ENCODE data around the gene ISL2. TPM values are rescaled to one million over a fixed set of nuclear protein-coding genes. Genes with fewer than 3 reads are reported as not detected.
A peak's percentile ranks its signal among the peaks of the same experiment; 100 is the strongest.

Gene ISL2
- polyA plus RNA-seq, 1 experiment = 7.7 TPM

DNA sequence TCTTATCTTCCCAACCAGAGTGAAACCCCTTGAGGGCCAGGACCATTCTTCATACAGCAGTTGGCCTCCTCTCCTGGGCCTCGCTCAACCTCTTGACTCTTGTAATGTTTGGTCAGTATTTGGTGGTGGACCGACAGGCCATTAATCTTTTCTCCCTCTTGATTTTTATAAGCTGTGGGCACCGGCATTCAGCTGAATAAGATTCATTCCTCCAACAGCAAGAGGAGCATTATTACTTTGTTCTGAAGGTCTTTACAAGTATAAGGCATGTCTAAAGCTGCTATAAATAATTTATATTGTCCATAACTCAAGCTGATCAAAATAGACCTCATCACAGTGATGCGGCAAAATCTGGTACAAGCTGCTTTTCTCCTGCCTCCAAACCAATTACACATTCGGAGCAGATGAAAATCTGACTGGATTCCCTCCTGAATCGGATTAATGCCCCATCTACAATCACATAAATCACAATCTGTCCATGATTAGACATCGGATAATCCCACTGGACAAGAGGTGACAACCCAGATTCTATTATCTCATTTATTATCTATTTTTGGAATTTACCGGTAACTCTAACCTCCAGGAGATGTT is 8.4 kb upstream of the ISL2 start:
- no peak for DNase-seq (ENCODE audit: low read depth)
- Histone ChIP-seq H3K27me3 (ENCODE audit: control insufficient read depth, insufficient read depth, low read length) (no peaks in the 10 kb centered on the region; the same call in 1 of the 2 replicates), H3K4me3 (ENCODE audit: low read depth, low read length) (no peak overlapping the region), H3K36me3 (ENCODE audit: control insufficient read depth, insufficient read depth, low read length) (no peaks in the 10 kb centered on the region)
- POLR2A ChIA-PET = no interaction called here
- TF ChIP-seq, protein P1, sequence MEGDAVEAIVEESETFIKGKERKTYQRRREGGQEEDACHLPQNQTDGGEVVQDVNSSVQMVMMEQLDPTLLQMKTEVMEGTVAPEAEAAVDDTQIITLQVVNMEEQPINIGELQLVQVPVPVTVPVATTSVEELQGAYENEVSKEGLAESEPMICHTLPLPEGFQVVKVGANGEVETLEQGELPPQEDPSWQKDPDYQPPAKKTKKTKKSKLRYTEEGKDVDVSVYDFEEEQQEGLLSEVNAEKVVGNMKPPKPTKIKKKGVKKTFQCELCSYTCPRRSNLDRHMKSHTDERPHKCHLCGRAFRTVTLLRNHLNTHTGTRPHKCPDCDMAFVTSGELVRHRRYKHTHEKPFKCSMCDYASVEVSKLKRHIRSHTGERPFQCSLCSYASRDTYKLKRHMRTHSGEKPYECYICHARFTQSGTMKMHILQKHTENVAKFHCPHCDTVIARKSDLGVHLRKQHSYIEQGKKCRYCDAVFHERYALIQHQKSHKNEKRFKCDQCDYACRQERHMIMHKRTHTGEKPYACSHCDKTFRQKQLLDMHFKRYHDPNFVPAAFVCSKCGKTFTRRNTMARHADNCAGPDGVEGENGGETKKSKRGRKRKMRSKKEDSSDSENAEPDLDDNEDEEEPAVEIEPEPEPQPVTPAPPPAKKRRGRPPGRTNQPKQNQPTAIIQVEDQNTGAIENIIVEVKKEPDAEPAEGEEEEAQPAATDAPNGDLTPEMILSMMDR (IDR thresholded peaks at IDR 0.05; ENCODE audit: insufficient read depth, low read depth, low read length) = no peak
- CTCF ChIA-PET = interaction anchor here (1.2 to 4.2 kb wide), 3 partner anchors 11 to 142 kb away, joined by 7 to 32 read pairs (median 31); no protein-coding TSS in a partner anchor

DNA sequence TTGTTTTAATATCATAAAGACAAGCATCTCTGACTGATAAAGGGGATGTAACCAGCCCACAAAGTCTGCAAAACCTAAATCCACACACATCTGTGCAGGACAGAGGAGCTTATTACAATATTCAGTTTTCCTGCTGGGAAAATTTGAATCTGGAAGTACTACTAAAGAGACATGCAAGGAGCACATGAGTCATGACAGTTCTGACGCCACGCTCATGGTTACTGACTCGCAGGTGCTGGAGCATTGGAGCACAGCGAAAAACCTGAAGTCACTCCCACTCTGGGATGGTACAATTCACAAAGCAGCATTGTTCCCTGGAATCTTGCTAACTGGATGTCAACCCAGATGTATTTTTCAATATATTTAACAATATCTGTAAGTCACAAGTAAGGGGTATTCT is 7.6 kb upstream of the ISL2 start:
- TF ChIP-seq, protein P1 (IDR thresholded peaks at IDR 0.05; ENCODE audit: insufficient read depth, low read depth, low read length) = no peak
- ChIA-PET POLR2A (no interaction called here), CTCF (interaction anchor here (0.6 to 4.2 kb wide), 8 partner anchors 12 to 604 kb away, joined by 3 to 32 read pairs (median 6); no protein-coding TSS in a partner anchor)
- H3K4me3 ChIP-seq (ENCODE audit: low read depth, low read length) = no peak overlapping the region
- H3K27me3 ChIP-seq (ENCODE audit: control insufficient read depth, insufficient read depth, low read length) = no peaks in the 10 kb centered on the region
- no peak for DNase-seq (ENCODE audit: low read depth)
- no peaks in the 10 kb centered on the region for H3K36me3 ChIP-seq (ENCODE audit: control insufficient read depth, insufficient read depth, low read length)

DNA sequence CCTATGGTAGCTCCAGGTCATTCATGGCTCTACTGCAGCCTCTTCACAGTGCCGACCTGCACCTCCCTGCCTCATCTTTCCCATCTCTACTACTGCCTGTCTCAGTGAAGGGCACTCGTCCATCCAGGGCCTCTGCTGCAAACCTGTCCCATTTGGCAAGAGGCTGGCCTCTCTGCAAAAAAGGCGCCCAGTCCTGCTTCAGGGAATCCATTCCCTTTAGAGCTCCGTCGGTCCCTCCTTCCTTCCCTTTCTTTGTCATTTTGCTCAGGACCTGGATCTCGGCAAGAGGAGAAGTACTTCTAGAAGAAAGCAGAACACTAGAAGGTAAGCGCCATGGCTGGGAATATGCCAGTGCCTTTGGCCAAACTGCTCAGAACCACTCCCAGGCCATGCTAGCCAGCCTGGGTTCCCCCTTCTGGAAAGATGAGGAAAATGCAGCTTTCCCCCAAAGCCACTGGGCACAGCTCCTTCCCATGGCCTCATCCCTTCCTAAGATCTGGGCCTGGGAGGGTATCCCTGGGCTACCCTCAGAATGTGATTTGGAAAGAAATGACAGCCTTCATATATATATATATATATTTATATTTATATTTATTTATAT is 6.4 kb upstream of the ISL2 start:
- CTCF ChIA-PET = interaction anchor here (0.7 to 4.2 kb wide), 29 partner anchors 8 to 531 kb away, joined by 3 to 32 read pairs (median 4); partner anchors contain the start of gene ETFA
- TF ChIP-seq, protein P1 (IDR thresholded peaks at IDR 0.05; ENCODE audit: insufficient read depth, low read depth, low read length) = peak; percentile 80
- no peak for DNase-seq (ENCODE audit: low read depth)
- H3K36me3 ChIP-seq (ENCODE audit: control insufficient read depth, insufficient read depth, low read length) = no peaks in the 10 kb centered on the region
- H3K4me3 ChIP-seq (ENCODE audit: low read depth, low read length) = no peak overlapping the region
- no peaks in the 10 kb centered on the region for H3K27me3 ChIP-seq (ENCODE audit: control insufficient read depth, insufficient read depth, low read length)
- POLR2A ChIA-PET = interaction anchor here (0.7 kb wide), 1 partner anchor 1202 kb away, joined by 3 read pairs; no protein-coding TSS in a partner anchor

DNA sequence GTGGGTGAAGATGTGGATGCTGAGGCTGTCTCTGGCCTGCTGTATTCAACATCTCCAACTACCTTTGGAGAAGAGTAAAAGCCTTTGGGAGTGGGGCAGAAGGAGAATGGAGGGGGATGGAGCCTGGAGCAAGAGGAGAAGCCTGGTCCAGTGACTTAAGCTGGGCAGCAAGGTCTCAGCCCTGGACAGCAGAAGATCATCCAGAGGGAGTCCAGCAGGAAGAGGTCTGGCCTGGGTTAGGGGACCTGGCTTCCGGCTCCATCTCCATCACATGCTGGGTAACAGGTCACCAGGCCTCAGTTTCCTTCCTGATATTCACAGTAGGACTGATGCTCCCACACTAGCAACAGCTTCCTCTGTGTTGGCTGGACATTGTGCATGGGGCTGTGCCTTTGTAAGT is 3.8 kb upstream of the ISL2 start:
- H3K36me3 ChIP-seq (ENCODE audit: control insufficient read depth, insufficient read depth, low read length) = no peaks in the 10 kb centered on the region
- ChIA-PET CTCF (interaction anchor here (1.2 to 1.5 kb wide), 4 partner anchors 8 to 184 kb away, joined by 3 to 4 read pairs (median 3); no protein-coding TSS in a partner anchor), POLR2A (no interaction called here)
- TF ChIP-seq, protein P1 (IDR thresholded peaks at IDR 0.05; ENCODE audit: insufficient read depth, low read depth, low read length) = no peak
- H3K4me3 ChIP-seq (ENCODE audit: low read depth, low read length) = no peak overlapping the region
- H3K27me3 ChIP-seq (ENCODE audit: control insufficient read depth, insufficient read depth, low read length) = no peaks in the 10 kb centered on the region
- no peak for DNase-seq (ENCODE audit: low read depth)

DNA sequence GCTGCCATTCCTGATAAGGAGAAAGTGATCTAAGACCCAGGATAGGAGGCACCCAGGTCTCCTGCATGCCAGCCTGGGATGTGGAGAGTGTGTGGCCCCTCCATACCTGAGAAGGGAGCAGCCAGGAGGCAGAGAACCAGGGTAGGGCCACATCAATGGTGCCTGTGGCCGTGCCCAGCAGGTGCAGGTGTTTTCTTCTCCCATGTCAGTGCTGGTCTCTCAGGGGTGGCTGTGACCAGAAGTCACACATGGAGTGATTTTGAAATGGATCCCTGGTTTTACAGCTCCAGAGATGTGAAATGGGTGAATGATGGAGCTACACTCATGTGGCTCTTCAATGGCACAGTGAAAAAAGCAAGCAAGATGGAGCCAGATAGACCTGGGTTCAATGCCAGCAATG is 3.3 kb upstream of the ISL2 start:
- POLR2A ChIA-PET = no interaction called here
- TF ChIP-seq, protein P1 (IDR thresholded peaks at IDR 0.05; ENCODE audit: insufficient read depth, low read depth, low read length) = no peak
- CTCF ChIA-PET = interaction anchor here (1.2 to 1.5 kb wide), 6 partner anchors 9 to 185 kb away, joined by 3 to 4 read pairs (median 3); no protein-coding TSS in a partner anchor
- peaks cover 2% of the 10 kb centered on the region; the same call in 1 of the 2 replicates for H3K36me3 ChIP-seq (ENCODE audit: control insufficient read depth, insufficient read depth, low read length)
- H3K27me3 ChIP-seq (ENCODE audit: control insufficient read depth, insufficient read depth, low read length) = no peaks in the 10 kb centered on the region
- no peak overlapping the region for H3K4me3 ChIP-seq (ENCODE audit: low read depth, low read length)
- DNase-seq (ENCODE audit: low read depth) = no peak
